Retinal pigment epithelial cell (primary cell): Measurements from ENCODE around the gene BARD1.
"Not testable (repeated sequence)": the region's sequence is repeated elsewhere in the genome, so short reads cannot be mapped to it uniquely, and the experiment has no call there.

ENCODE experiments used
- DNase-seq: peaks from one replicate; pipeline ENCODE4 v3.0.0-alpha.2; 2010; ENCODE audit warnings: low read depth
- H3K4me3 ChIP-seq: 2 replicates; pipeline ENCODE4 v1.5.1; 2011; ENCODE audit warnings: mild to moderate bottlenecking, low read length, control low read depth, moderate library complexity
- TF ChIP-seq, protein P1 (sequence below): conservative IDR thresholded peaks from 2 replicates; pipeline ENCODE4 v1.5.1; 2011; ENCODE audit warnings: low read depth, low read length, control low read depth, inconsistent platforms

BARD1 gene

GRCh38 chr2:214801068-214801467, 8.4 kb downstream of the BARD1 start:
- no peak overlapping the region for H3K4me3 ChIP-seq
- no peak for DNase-seq

DNA sequence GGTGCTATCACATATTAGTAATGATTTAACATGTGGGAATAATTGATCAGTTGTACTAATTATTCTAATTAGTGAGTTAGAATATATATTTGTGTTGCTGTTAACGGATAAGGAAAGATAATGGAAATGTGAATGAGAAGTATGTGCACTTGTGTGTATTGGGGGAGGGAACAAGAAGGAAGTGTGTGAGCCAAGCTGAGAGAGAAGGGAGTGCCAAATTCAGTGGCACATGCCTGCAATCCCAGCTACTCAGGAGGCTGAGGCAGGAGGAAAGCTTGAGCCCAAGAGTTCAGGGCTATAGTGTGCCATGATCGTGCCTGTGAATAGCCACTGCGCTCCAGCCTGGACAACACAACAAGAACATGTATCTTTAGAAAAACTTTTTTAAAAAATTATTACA, 9.3 kb downstream of the BARD1 start:
- no peak overlapping the region for H3K4me3 ChIP-seq
- TF ChIP-seq, protein P1, sequence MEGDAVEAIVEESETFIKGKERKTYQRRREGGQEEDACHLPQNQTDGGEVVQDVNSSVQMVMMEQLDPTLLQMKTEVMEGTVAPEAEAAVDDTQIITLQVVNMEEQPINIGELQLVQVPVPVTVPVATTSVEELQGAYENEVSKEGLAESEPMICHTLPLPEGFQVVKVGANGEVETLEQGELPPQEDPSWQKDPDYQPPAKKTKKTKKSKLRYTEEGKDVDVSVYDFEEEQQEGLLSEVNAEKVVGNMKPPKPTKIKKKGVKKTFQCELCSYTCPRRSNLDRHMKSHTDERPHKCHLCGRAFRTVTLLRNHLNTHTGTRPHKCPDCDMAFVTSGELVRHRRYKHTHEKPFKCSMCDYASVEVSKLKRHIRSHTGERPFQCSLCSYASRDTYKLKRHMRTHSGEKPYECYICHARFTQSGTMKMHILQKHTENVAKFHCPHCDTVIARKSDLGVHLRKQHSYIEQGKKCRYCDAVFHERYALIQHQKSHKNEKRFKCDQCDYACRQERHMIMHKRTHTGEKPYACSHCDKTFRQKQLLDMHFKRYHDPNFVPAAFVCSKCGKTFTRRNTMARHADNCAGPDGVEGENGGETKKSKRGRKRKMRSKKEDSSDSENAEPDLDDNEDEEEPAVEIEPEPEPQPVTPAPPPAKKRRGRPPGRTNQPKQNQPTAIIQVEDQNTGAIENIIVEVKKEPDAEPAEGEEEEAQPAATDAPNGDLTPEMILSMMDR: no peak
- no peak for DNase-seq

More at GRCh38 chr2:214801068-214801467, 8.4 kb downstream of the BARD1 start:
- TF ChIP-seq, protein P1: no peak

GRCh38 chr2:214796911-214797310, 12.6 kb downstream of the BARD1 start:
- no peak for DNase-seq
- TF ChIP-seq, protein P1: no peak
- no peak overlapping the region for H3K4me3 ChIP-seq

GRCh38 chr2:214783181-214783580, 26.3 kb downstream of the BARD1 start:
- not testable (repeated sequence) for DNase-seq, H3K4me3 ChIP-seq

DNA sequence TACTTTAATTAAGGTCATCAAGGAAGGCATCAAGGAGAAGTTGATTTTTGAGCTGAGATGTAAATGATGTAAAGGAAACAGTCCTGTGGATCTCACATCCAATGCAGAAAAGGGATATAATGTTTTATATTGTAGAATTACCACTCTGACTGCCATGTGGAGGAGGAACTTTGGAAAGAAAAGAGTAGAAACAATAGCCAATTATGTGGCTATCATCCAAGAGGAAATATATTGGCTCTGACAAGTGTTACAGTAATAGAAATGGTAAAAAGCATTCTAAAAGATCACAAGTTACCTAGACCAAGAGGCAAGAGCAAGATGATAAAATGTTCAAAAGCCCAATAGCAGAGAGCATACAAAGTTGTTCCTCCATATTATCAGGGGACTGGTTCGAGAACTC, 26.8 kb downstream of the BARD1 start:
- no peak for DNase-seq
- TF ChIP-seq, protein P1: no peak
- H3K4me3 ChIP-seq: no peak overlapping the region

DNA sequence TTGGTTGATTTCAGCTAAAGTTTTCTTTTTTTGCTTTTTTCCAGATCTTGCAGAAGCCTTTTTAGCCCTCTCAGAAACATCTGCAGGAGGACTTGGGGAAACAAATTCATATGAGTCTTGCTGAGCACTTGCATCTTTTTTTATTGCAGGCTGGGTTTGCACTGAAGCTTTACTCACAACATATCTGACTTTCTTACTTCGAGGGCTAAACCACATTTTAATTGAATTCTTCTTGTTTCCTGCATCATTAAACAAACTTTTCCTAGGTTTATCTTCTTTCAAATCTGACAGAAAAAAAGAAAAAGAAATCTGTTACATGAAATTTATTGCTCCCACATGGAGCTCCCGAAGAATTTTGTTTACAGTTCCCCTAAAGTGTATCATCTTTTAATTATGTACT, 28.3 kb downstream of the BARD1 start:
- TF ChIP-seq, protein P1: no peak
- DNase-seq: no peak
- no peak overlapping the region for H3K4me3 ChIP-seq

DNA sequence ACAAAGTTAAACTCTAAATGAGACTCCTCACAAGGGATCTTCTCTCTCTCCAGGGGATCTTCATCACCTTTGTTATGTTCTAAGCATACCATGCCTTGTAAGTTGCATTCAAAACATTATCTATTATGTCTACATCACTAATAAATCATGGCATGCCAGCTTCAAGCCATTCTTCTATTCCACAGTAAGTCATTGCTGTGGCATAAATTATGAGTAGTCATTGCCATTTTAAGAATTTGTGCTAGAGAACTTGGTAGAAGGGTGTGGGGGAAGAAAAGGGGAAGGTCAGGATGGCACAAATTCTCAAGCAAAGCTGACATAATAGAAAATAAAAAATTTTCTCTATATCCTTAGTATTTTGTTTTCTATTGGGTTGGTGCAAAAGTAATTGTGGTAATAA, 33.5 kb downstream of the BARD1 start:
- H3K4me3 ChIP-seq: no peak overlapping the region
- TF ChIP-seq, protein P1: no peak
- no peak for DNase-seq

GRCh38 chr2:214774108-214774507, 35.4 kb downstream of the BARD1 start:
- DNase-seq: no peak
- TF ChIP-seq, protein P1: no peak
- H3K4me3 ChIP-seq: no peak overlapping the region
